Measurements from ENCODE around the gene ITGB5. TPM values are rescaled to one million over a fixed set of nuclear protein-coding genes. Genes with fewer than 3 reads are reported as not detected.

The ITGB5 gene
- total and polyA plus RNA-seq, 2 donors (not counting 1 experiment from before 2014, with no cell fraction given) = 0.15 to 0.54 TPM

DNA sequence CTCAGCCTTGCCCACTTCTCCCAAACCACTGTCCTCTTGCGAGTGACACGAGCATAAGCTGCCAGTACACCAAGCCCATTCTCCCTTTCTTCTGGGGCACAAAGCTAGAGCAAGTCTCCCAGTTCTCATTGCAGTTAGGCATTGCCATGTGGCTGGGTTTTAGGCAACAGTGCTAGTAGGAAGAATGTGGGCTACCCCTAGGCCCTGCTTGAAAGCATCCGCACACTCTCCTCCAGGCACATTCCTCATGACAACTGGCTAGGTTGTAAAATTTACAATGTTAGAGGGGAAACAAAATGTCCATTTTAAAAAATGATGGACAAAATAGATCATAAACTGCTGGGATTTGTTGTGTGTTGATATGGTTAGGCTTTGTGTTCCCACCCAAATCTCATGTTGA is 19.7 kb downstream of the ITGB5 start:
- DNase-seq (no peak), ATAC-seq (ENCODE audit: low read depth) (no peak)
- ChIA-PET POLR2A (no interaction called here), CTCF (no interaction called here)
- no peak overlapping the region for H3K4me3 Mint-ChIP-seq
- intact Hi-C loops (cut with micrococcal nuclease) = no loop called here
- H3K4me1 ChIP-seq (ENCODE audit: control insufficient read depth in 2 of 2, insufficient read depth in 2 of 2, low read length in 2 of 2) = no peaks in the 10 kb centered on the region
- H3K9me3 ChIP-seq (ENCODE audit: control extremely low read depth in 1 of 3, control insufficient read depth in 2 of 3, insufficient read depth in 1 of 3, low read length in 2 of 3) = no peaks in the 10 kb centered on the region
- H3K27ac ChIP-seq (ENCODE audit: low read length in 2 of 2) = no peak overlapping the region
- no peak overlapping the region for H3K4me2 ChIP-seq (replicated peaks; ENCODE audit: low read depth, low read length, poor library complexity, severe bottlenecking)
- no peaks in the 10 kb centered on the region for H3K79me2 ChIP-seq (ENCODE audit: control insufficient read depth, insufficient read depth, low read length)
- H3K27ac Mint-ChIP-seq = no peak overlapping the region
- no peaks in the 10 kb centered on the region for H3K9me3 Mint-ChIP-seq (ENCODE audit: insufficient read depth)
- no peak for TF ChIP-seq EZH2 (IDR thresholded peaks at IDR 0.05; ENCODE audit: borderline replicate concordance, insufficient read depth, low read depth, low read length, poor library complexity, severe bottlenecking)
- TF ChIP-seq, protein P1, sequence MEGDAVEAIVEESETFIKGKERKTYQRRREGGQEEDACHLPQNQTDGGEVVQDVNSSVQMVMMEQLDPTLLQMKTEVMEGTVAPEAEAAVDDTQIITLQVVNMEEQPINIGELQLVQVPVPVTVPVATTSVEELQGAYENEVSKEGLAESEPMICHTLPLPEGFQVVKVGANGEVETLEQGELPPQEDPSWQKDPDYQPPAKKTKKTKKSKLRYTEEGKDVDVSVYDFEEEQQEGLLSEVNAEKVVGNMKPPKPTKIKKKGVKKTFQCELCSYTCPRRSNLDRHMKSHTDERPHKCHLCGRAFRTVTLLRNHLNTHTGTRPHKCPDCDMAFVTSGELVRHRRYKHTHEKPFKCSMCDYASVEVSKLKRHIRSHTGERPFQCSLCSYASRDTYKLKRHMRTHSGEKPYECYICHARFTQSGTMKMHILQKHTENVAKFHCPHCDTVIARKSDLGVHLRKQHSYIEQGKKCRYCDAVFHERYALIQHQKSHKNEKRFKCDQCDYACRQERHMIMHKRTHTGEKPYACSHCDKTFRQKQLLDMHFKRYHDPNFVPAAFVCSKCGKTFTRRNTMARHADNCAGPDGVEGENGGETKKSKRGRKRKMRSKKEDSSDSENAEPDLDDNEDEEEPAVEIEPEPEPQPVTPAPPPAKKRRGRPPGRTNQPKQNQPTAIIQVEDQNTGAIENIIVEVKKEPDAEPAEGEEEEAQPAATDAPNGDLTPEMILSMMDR (IDR thresholded peaks at IDR 0.05) = no peak
- no peaks in the 10 kb centered on the region for H3K4me1 Mint-ChIP-seq
- H3K27me3 Mint-ChIP-seq = peaks cover 36% of the 10 kb centered on the region
- H3K36me3 ChIP-seq (replicated peaks in 1 of 2; ENCODE audit: control extremely low read depth in 1 of 2, control insufficient read depth in 1 of 2, extremely low read depth in 1 of 2, insufficient read depth in 2 of 2, low read length in 1 of 2) = no peaks in the 10 kb centered on the region
- H4K20me1 ChIP-seq (ENCODE audit: control insufficient read depth, insufficient read depth, low read length, poor library complexity, severe bottlenecking) = no peaks in the 10 kb centered on the region
- 84% methylated on average over 2 of the region's 3 CpGs for WGBS (ENCODE audit: insufficient coverage)
- peaks cover 0 to 6% (median 0%) of the 10 kb centered on the region in 4 experiments for H3K27me3 ChIP-seq (replicated peaks in 1 of 4; ENCODE audit: control extremely low read depth in 1 of 4, control insufficient read depth in 3 of 4, insufficient read depth in 4 of 4, low read length in 3 of 4)
- no peak overlapping the region for H2AFZ ChIP-seq (ENCODE audit: insufficient read depth, low read depth, low read length, poor library complexity, severe bottlenecking)
- H3K4me3 ChIP-seq (ENCODE audit: control extremely low read depth in 1 of 5, extremely low read depth in 1 of 5, insufficient read depth in 1 of 5, low read depth in 2 of 5, low read length in 4 of 5) = no peak overlapping the region
- H3K9ac ChIP-seq (ENCODE audit: low read length) = no peak overlapping the region

DNA sequence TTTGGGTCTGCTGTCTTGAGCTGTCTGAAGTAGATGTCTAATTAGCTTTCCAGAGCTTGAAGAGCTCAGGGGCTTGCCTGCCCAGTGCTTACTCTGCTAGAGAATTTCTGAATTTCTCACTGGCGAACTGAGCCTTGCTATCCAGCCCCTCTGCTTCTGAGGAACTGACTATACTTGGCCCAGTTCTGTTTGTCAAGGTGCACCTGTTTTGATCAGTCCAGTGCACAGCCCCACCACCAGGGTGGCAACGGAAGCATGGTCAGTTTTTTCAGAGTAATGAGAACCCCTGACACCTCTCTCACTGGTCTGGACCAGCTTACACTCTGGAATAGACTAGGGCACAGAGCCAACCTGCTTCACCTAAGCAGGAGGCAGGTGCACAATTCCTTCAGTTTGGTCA is 25.2 kb downstream of the ITGB5 start:
- Mint-ChIP-seq H3K9me3 (ENCODE audit: insufficient read depth) (no peaks in the 10 kb centered on the region), H3K27me3 (peaks cover 12% of the 10 kb centered on the region), H3K4me3 (no peak overlapping the region), H3K4me1 (no peaks in the 10 kb centered on the region), H3K27ac (no peak overlapping the region)
- Histone ChIP-seq H3K4me2 (replicated peaks; ENCODE audit: low read depth, low read length, poor library complexity, severe bottlenecking) (no peak overlapping the region), H3K27me3 (replicated peaks in 1 of 4; ENCODE audit: control extremely low read depth in 1 of 4, control insufficient read depth in 3 of 4, insufficient read depth in 4 of 4, low read length in 3 of 4) (peaks cover 0 to 13% (median 1%) of the 10 kb centered on the region in 4 experiments), H3K4me3 (ENCODE audit: control extremely low read depth in 1 of 5, extremely low read depth in 1 of 5, insufficient read depth in 1 of 5, low read depth in 2 of 5, low read length in 4 of 5) (no peak overlapping the region), H2AFZ (ENCODE audit: insufficient read depth, low read depth, low read length, poor library complexity, severe bottlenecking) (no peak overlapping the region), H4K20me1 (ENCODE audit: control insufficient read depth, insufficient read depth, low read length, poor library complexity, severe bottlenecking) (no peaks in the 10 kb centered on the region), H3K79me2 (ENCODE audit: control insufficient read depth, insufficient read depth, low read length) (no peaks in the 10 kb centered on the region), H3K36me3 (replicated peaks in 1 of 2; ENCODE audit: control extremely low read depth in 1 of 2, control insufficient read depth in 1 of 2, extremely low read depth in 1 of 2, insufficient read depth in 2 of 2, low read length in 1 of 2) (no peaks in the 10 kb centered on the region), H3K4me1 (ENCODE audit: control insufficient read depth in 2 of 2, insufficient read depth in 2 of 2, low read length in 2 of 2) (no peaks in the 10 kb centered on the region), H3K27ac (ENCODE audit: low read length in 2 of 2) (no peak overlapping the region), H3K9me3 (ENCODE audit: control extremely low read depth in 1 of 3, control insufficient read depth in 2 of 3, insufficient read depth in 1 of 3, low read length in 2 of 3) (no peaks in the 10 kb centered on the region), H3K9ac (ENCODE audit: low read length) (no peak overlapping the region)
- intact Hi-C loops (cut with micrococcal nuclease) = no loop called here
- ChIA-PET POLR2A (no interaction called here), CTCF (no interaction called here)
- ATAC-seq (ENCODE audit: low read depth) = no peak
- DNase-seq = no peak
- WGBS (ENCODE audit: insufficient coverage) = 91% methylated on average over 2 of the region's 2 CpGs
- no peak for TF ChIP-seq EZH2 (IDR thresholded peaks at IDR 0.05; ENCODE audit: borderline replicate concordance, insufficient read depth, low read depth, low read length, poor library complexity, severe bottlenecking)
- TF ChIP-seq, protein P1 (IDR thresholded peaks at IDR 0.05) = no peak
